HG03196 (cell line): ENCODE results near the gene TMEM9B.
A peak's percentile ranks its signal among the peaks of the same experiment; 100 is the strongest.
"Not testable (repeated sequence)": the region's sequence is repeated elsewhere in the genome, so short reads cannot be mapped to it uniquely, and the experiment has no call there.

Source experiments
- ATAC-seq: cut with Tn5 transposase; IDR thresholded peaks from one replicate; pipeline ENCODE4 v1.9.1; 2021; ENCODE audit not compliant: unreplicated experiment

The TMEM9B gene

DNA sequence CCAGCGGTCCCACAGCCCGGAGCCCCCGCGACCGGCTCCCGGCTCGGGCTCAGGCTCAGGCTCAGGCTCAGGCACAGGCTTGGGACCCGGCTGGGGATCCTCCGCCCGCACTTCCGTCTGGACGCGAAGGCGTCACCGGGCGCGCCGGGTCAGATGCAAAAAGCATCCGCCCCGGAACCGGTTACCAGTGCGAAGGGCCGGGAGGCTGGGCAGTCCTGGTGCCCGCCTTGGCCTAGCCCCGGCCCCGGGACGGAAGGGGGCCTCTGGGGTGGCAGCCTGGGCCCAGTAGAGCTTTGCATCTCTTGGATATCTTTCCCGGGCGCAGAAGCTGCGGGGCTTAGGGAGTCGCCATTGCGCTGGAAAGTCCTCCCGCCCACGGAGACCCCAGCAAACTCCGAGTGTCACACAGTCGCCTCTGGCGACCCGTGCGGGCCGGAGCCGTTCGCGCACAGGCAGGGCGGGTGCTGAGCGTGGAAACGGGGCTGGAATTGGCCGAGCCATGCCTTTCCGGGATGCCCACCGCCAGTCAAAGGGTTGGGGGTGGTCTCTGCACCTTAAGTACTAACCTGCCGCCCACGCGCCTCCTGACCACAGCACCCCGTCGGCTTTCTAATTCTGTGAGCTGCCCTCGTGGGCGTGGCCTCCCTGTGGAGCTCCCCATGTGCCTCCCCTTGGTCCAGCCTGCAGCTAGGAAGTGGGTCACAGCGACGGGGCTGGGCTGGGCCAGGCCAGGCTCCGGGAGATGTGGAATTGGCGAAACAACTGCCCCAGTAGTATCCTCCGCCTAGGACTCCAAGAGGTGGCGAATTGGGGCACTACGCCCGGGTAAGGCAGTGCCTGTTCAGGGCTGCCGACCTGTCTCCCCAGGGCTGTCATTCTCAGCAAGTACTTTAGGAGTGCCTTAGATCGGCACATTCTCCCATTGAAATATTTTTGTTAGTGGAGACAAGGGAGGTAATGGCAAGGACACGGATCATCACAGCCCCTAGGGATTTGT lies at the start of gene TMEM9B:
TMEM9B (minus strand) TSS at position 119 of the 997 bp plus-strand sequence. CDS start 129 bp downstream, outside the sequence.
- ATAC-seq: peak; percentile 77

DNA sequence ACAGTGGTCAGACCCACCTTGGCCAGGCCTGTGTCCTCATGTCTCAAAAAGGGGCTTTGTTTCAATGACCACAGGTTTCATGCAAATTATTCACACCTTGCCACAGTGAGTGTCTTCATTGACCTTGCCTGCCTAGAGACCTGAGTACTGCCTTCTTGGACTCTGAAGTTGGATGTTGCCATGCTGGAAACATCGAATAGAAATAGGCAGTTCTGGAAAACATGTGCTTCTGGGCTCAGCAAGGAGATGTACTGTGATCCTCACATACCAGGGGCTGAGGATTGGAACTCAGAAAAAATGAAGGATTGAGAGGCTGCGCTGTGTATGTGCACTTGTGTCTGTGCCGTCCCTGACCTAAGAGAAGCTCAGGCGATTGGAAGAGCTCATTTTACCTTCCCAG lies 49.1 kb upstream of the TMEM9B start:
- no peak for ATAC-seq

DNA sequence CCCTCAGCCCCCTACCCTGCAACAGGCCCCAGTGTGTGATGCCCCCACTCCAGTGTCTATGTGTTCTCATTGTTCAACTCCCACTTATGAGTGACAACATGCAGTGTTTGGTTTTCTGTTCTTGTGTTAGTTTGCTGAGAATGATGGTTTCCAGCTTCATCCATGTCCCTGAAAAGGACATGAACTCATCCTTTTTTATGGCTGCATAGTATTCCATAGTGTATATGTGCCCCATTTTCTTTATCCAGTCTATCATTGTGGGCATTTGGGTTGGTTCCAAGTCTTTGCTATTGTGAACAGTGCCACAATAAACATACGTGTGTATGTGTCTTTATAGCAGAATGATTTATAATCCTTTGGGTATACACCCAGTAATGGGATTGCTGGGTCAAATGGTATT lies 45.3 kb upstream of the TMEM9B start:
- not testable (repeated sequence) for ATAC-seq

DNA sequence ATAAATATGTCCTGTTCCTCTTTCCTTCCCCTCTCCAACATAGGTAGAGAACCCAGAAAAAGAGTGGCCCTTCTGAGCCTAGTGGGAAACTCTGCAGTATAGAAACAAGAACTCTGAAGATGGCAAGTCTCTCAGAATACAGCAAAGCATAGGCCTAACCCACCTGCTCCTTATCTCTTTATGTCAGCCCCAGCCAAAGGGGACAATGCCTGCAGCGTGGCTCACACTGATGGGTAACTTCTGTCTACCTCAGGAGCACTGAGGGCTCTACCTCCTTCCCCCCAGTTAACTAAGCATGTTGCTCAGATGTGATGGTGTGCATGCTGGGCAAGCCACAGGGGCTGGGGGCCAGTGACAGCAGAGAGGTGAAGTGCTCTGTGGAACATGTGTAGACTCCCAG lies 44.4 kb upstream of the TMEM9B start:
- no peak for ATAC-seq

DNA sequence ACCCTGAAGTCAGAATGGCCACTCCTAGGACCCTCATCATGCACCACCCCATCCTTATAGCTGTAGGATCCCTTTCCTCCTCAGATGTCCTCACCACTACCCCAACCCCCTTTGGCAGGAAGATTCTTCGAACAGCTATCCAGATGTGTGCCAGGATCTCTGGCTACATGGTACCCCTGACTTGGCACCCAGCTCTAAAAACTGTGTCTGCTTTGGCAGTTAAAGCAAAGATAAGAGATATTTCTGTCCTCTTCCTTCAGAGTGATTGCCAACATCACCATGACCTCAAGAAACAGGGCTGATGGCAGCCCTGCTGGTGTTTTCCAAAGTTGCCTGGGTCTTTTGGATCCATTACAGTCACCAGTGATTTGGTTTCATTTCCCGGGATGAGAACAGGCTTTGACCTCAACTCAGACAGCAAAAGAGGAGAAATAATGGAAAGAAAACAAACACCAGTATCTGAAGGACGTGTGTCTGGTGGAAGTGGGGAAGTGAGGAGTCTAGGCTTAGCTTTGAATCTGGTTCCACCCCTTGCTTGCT lies 43.8 kb upstream of the TMEM9B start:
- ATAC-seq: no peak

DNA sequence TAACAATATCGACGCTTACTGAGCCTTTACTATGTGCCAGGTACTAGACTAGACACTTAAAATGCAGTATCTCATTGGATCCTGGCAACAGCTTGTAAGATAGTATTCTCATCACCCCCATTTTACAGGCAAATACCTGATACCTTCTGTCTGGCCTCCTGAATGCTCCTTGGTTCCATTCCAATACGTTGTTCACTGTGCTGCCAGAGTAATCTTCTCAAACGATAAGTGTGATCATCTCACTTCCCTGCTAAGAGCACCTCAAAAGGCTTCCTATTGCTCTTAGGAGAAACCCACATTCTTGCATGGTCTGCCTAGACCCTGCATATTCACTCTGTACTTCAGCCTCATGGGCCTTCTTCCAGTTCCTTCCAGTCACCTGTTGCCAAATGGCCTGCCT lies 40.8 kb upstream of the TMEM9B start:
- no peak for ATAC-seq

DNA sequence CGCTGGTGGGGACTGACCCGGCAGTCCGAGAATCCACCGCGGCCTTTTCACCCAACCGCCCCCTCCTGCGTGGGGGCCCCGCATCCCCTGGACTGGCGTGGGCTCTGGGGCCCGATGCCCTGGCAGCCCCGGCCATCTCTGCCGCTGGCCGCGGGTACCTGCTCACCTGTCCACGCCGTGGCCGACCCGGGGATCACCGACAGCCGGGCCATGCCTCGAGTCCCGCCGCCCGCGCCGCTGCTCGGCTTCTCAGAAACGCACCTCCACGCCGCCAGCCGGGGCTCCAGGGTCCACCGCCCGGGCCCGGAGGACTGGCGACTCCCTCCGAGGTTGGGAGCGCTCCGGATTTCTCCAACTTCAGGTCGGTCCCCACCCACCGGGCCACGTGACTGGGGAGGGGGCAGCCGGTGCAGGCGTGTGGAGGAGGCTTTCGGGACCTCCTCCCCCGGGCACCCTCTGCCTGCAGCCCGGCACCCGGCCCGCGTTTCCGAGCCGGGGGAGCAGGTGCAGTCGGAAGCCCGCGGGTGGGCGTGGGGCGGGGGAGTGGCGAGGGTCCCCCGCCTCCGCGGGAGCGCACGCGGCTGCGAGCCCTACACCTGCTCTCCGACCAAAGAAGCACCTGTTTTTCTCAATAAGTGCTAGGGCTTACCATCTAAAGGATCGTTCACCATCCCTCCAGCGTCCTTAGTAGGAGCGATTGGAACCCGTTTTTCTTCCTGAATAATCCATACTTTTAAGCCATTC lies 40.1 kb upstream of the TMEM9B start:
- ATAC-seq: no peak

DNA sequence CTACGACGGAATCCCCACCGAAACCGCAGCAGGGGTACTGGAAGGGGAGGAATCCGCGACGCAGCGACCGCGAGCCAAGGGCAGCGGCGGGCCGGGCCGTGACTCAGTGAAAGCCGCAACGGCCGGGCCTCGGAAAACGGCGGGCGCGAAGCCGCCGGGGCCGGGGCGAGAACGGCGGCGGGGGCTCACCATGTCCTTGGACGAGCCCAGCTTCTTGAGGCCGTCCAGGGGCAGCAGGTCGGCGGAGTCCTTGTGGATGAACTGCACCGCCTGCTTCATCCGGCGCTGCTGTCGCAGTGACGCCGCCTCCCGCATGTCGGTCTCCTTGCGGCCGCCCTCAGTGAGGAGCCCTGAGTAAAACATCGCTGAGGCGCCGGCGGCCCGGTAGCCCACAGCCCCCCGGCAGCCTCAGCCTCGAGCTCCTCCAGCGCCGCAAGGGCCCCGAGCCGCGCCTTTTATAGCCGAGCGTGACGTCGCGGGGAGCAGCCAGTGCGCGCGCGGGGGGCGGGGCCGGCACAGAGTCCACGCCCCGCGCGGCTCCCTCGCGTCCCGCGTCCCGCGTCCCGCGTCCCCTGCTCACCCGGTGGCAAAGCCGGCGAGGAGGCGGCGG lies 39.4 kb upstream of the TMEM9B start, which contains the start of gene NRIP3:
NRIP3 (minus strand) TSS at position 429 of the 610 bp plus-strand sequence; CDS start at position 363, 66 bp downstream.
- ATAC-seq: no peak

DNA sequence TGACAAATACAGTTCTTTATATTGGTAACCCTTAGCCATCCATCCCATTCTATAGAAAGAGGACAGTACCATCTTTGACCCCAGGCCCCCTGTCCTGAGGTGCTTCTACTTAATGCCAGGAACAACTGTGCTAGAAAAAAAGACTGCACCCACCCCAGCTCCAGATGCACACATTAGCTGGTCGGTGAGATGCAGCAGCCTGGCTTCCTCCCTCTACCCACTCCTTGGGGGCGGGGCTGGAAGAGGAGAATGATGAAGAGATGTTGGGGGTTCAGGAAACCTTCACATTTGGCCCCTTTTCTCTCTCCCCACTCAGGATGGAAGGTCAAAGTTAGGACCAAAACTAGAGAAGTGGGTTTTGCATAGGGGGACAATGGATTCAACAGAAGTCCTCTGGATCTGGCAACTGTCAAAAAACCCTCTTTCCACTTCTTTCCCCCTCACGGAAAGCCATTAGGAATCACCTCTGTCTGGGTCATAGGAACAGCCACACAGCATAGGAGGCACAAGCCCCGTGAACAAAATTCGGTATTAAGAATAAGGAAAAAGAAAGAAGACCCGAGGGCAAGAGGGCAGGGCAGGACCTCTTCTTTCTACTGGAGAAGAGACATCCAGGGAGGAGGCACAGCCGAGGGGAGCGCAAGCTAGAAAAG lies 38.8 kb upstream of the TMEM9B start:
- no peak for ATAC-seq

DNA sequence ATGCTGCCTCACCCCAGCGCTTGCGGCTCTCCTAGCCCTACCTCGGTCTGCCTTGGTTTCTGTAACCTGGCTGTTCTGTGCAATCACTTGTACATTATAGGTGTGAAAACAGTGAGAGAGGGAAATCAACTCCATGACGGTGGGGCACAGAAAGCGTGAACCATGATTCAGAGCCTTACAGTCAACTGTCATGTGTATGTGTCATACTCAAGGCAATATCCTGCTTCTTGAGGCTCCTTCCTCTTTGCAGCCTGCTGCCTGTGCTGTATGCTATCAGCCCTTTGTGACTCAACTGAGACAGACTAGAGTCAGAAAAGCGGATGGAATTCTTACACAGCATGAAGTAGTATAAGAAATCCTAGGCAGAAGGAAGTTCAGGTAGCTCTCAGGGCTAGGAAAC lies 37.5 kb upstream of the TMEM9B start:
- ATAC-seq: no peak

DNA sequence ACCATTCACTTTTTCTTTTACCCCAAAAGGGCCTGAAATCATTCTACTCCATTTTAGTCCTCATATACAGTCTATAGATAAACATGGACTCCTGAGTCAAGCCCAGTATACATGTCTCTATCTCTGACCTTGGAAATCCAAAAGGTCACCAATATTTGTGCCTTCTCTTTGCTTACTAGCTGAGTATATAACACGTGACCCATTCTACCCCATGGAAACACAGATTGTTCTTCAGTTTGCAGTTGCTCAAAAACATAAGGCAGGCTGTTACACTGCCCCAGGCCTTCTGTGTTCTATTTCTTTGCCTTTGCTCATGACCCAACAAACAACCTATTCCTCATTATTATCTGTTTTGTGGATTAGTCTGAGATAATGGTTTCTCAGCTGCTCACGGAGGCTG lies 33.8 kb upstream of the TMEM9B start:
- ATAC-seq: no peak

DNA sequence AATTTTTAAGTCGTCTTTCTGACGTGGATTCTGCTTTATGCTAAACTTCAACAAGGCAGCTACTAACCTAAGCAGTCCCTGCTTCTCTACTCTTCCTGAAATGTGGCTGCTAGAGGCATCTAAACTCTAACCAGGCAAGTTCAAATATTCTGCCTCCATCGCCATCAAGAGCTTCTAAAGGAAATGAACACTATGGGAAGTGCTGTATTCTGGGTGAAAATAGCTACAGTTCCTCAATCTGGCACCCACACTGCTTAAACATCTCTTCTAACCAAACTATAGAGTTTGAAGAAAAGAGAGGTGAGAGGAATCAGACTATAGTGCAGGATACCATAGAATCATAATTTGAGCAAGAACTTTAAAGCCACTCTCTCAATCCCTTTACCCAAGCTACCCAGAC lies 33.2 kb upstream of the TMEM9B start:
- no peak for ATAC-seq

DNA sequence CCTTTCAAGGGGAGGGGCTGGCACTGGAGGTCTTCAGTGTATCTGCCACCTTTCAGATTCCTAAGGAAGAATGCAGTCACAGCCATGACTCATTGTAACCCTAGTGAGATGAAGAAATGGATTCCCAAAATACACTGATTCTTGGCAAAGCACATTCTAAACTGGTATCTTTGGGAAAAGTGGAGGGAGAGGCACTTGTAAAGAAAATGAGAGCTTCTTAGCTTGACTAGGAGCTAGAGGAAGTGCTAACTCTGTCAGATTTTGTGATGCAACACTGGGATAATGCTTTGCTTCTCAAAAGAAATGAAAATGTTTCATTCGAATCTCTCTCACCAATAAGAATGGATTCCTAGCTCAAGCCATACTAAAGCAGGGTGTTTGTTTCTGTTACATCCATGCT lies 25.2 kb upstream of the TMEM9B start:
- ATAC-seq: no peak

DNA sequence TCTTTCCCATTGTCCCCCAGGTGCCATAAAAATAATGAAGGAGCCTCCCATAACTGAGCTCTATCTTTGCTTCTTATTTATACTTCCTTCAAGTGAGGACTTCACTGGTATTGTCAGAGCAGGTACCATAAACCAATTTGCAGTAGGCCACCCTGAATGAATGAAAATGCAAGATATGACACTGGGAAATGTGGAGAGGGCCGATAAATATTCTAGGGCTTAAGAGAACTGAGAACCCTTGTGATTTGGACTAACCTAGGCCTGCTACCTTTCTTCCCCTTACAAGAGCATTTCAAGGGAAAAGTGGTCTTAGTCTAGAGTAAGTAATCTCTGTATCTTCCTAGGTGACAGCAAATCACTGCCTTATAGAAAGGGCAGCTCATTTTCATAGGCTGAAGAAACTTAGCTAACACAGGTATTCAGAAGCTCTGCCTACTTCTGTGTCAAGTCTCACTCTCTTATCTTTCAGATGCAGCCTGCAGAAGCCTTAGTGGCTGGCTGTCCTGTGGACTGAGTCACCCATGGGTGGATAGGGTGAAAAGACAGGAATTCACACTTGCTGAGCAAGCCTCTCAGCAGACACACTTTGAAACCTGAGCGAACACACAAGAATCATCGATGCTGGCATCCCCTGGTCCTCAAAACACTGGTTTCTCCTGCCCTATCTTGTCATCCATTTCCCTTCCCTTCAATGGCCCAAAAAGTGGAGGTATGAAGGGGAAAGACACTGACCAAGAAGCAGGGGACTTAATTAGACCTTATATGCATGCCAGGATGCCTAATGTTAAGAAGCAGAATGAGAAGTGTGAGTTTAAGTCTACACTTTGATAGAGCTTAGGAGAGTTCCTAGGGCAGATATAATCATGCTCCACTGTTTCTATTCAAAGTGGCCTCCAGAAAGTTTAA lies 24.3 kb upstream of the TMEM9B start:
- ATAC-seq: no peak

DNA sequence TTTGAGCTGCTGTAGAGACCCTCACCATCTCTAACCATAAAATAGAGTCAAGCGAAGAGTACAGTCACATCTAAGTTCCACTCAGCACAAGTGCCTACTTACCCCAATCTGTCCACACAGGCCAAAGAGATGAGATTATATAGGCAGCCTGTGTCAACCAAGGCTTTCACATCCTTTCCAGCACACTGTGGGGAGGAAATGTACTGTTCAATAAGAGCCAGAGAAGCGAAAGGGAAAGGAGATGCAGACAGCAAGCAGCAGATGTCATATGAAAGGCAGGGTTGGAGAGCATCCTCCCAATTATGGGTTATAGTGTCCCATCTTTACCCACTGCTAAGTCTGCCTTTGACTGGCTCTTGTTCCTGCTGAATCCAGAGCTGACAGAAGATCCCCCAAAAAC lies 23.2 kb upstream of the TMEM9B start:
- no peak for ATAC-seq

DNA sequence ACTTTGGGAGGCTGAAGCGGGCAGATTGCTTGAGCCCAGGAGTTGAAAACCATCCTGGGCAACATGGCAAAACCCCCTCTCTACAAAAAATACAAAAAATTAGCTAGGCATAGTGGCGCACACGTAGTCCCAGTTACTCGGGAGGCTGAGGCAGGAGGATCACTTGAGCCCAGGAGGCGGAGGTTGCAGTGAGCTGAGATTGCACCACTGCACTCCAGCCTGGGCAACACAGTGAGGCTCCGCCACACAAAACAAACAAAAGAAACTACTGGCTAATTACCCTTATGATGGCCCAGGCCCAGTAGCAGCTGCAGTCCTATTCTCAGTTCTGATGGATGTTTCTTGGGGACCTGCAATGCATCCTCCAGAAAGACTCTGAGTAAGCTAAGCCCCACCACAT lies 22.5 kb upstream of the TMEM9B start:
- ATAC-seq: not testable (repeated sequence)

DNA sequence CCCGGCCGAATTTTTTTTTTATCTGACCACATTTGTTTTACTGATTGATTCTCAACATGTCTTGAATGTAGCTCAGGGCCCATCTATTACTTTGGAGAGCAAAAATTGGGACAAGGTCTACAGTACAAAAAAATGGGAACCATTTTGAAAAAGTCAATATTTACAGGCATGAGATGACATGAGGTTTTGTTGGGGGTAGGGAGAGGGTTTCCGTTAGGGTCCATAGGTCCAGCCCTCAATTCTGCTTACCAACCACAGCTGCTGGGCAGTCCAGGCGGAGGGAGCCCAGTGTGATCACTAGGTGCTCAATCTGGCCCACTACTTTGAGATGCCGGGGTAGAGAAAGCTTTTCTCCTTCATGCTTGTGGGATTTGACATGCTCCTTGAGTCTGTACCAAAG lies 21.2 kb upstream of the TMEM9B start:
- no peak for ATAC-seq

DNA sequence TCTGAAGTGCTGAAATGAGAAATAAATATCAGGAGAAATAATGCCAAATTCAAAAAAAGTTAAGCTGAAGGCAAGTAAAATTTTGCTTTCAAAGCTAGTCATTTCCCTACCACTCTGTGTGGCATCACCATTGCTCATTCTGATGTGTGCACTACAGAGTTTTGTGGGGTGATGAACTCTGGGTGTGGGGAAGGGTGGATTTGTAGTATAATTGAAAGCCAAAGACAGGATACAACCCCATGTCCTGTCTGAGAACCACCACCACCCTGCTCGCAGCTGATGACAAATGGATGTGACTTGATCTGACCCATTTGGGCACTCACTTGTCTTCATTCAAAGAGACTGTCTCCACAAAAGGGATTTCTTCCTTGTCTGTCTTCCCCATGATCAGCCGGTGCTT lies 19.3 kb upstream of the TMEM9B start:
- ATAC-seq: no peak

DNA sequence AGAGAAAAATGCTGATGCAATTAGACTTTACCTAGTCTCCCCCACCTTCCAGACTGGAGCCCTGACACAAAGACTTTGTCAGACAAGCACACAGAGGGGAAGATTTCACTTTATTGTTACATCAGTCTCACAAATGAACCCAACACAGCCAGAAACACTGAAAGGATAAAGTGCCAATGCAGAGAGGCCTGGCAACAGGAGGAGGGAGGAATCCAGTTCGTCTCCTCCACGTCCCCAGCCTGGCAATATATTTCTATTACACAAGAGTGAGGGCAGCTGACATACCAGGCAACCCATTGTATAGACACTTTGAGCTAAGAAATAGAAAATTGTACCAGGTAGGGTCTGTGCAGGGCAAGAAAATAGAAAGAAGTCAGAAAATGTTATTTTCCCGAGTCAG lies 16.2 kb upstream of the TMEM9B start:
- no peak for ATAC-seq

DNA sequence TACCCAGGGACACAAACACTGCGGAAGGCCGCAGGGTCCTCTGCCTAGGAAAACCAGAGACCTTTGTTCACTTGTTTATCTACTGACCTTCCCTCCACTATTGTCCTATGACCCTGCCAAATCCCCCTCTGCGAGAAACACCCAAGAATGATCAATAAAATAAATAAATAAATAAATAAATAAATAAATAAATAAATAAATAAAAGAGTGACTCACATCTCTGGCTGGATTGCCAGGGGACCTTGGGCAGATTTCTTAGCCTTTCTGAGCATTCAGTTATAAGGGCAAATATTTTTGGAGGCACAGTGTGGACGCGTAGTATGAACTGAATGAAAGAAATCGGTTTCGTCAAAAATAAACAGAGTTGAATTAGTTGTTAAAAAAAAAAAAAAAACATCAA lies 15.1 kb upstream of the TMEM9B start:
- not testable (repeated sequence) for ATAC-seq
